ENCODE data around the gene RALBP1.
"Not testable (repeated sequence)": the region's sequence is repeated elsewhere in the genome, so short reads cannot be mapped to it uniquely, and the experiment has no call there.

Gene RALBP1

DNA sequence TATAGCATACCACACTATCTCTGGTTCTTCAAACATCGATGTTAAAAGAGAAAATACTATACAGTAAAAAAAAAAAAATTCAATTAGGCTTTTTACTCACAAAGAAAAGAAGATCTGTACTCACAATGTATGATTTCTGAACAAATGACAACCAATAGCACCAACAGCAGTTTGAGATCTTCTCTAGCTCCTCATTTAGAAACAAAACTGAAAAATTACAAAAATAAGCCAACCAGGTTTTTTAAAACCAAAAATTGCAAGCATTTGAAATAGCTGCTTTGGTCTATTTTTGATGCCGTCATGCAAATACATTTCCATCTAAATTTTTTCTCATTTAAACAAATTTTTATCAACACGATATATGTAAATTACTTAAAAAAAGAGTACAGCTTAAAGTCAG, 34.3 kb upstream of the RALBP1 start:
- TF ChIP-seq CTCF (IDR thresholded peaks at IDR 0.05; ENCODE audit: extremely low read depth, insufficient read depth, missing control alignments): no peak
- in situ Hi-C loops (cut with MboI; ENCODE audit: low pct_unique_long_range_greater_than_20kb, low sequenced_read_pairs, unreplicated experiment): no loop called here
- DNase-seq (ENCODE audit: low spot score): no peak

DNA sequence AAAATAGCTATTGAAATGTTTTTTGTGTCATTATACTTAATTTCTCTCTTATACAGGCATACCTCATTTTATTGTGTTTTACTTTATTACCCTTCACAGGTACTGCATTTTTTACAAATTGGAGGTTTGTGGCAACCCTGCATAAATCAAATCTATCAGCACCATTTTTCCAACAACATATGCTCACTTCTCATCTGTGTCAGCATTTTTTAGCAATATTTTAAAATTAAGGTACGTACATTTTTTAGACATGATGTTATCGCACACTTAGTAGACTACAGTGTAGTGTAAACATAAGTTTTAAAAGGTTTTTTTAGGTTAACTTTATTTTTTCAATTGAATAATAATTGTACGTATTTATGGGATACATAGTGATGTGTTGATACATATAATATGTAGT, 30.8 kb upstream of the RALBP1 start:
- in situ Hi-C loops (cut with MboI; ENCODE audit: low pct_unique_long_range_greater_than_20kb, low sequenced_read_pairs, unreplicated experiment): no loop called here
- TF ChIP-seq CTCF (IDR thresholded peaks at IDR 0.05; ENCODE audit: extremely low read depth, insufficient read depth, missing control alignments): no peak

GRCh38 chr18:9446839-9447238, 28.5 kb upstream of the RALBP1 start:
- TF ChIP-seq CTCF (IDR thresholded peaks at IDR 0.05; ENCODE audit: extremely low read depth, insufficient read depth, missing control alignments): no peak
- in situ Hi-C loops (cut with MboI; ENCODE audit: low pct_unique_long_range_greater_than_20kb, low sequenced_read_pairs, unreplicated experiment): no loop called here
- DNase-seq (ENCODE audit: low spot score): no peak

More for the DNA sequence above, 30.8 kb upstream of the RALBP1 start:
- no peak for DNase-seq (ENCODE audit: low spot score)

DNA sequence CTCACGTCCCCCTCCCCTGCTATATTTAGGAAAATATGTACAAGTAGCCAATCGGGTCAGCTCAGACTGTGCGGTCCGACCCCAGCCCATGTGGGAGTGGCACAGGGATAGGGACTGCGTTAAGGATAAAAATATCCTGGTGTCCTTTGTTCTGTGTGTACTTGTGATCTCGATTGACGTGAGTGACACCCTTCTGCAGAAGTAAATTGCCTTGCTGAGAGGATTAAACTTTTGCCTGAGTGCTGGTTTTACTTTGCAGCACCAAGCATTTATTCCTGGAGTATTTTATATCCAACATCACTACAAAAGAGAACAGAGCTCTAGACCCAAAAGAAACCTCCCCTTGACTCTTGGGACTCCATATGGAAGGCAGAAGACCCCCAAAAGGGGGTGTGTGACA, 28.0 kb upstream of the RALBP1 start:
- TF ChIP-seq CTCF (IDR thresholded peaks at IDR 0.05; ENCODE audit: extremely low read depth, insufficient read depth, missing control alignments): no peak
- no peak for DNase-seq (ENCODE audit: low spot score)
- in situ Hi-C loops (cut with MboI; ENCODE audit: low pct_unique_long_range_greater_than_20kb, low sequenced_read_pairs, unreplicated experiment): no loop called here

- in situ Hi-C loops (cut with MboI; ENCODE audit: low pct_unique_long_range_greater_than_20kb, low sequenced_read_pairs, unreplicated experiment): no loop called here
- DNase-seq (ENCODE audit: low spot score): no peak
- TF ChIP-seq CTCF (IDR thresholded peaks at IDR 0.05; ENCODE audit: extremely low read depth, insufficient read depth, missing control alignments): no peak
These were observed 25.5 kb upstream of the RALBP1 start for GRCh38 chr18:9449600-9450414.

DNA sequence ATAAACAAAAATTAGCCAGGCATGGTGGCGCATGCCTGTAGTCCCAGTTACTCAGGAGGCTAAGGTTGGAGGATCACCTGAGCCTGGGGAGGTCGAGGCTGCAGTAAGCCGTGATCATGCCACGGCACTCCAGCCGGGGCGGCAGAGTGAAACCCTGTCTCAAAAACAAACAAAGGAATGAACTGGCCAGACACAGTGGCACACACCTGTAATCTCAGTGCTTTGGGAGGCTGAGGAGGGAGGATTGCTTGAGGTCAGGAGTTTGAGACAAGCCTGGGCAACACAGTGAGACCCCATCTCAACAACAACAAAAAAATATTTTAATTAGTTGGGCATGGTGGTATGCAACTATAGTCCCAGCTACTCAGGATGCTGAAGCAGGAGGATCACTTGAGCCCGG, 24.4 kb upstream of the RALBP1 start:
- in situ Hi-C loops (cut with MboI; ENCODE audit: low pct_unique_long_range_greater_than_20kb, low sequenced_read_pairs, unreplicated experiment); DNase-seq (ENCODE audit: low spot score): not testable (repeated sequence)

GRCh38 chr18:9453283-9453682, 22.0 kb upstream of the RALBP1 start:
- no peak for TF ChIP-seq CTCF (IDR thresholded peaks at IDR 0.05; ENCODE audit: extremely low read depth, insufficient read depth, missing control alignments)
- in situ Hi-C loops (cut with MboI; ENCODE audit: low pct_unique_long_range_greater_than_20kb, low sequenced_read_pairs, unreplicated experiment): no loop called here
- DNase-seq (ENCODE audit: low spot score): no peak
